ENCODE measurements around the gene SLC24A3.

The SLC24A3 gene

DNA sequence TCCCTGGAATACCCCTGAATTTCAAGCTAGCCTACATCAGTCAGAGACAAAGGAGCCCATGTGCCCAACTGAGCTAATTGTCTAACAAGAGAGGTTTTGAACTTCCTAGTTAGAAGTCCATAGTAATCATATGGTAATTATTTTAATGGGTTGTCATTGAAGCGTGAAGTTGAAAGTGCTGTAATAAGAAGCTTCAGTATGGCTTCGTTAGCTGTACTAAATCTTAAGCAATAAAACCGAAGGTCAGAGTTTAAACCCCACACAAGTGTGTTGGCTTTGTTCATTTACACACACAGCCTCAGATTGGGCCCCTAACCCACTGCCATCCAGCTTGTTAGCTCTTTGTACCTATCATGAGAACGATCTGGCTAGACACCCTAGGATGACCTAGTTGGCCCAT lies 350.0 kb downstream of the SLC24A3 start:
- DNase-seq = no peak

DNA sequence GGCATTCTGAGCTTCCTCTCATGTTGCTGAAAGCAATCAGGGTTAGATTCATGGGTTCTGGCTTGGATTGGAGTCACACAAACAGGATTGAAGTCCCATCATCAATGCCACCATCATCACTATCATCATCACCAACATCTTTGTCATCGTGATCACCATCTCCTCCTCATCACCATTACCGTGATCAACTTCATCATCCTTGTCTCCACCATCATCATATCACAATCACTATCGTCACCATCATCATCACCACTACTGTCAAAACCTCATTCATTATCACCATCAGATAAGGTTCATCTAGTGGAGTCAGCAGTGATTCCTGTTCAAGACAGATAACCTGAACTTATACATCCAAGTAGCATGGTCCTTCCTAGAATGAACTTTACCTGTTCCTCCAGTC lies 351.8 kb downstream of the SLC24A3 start:
- DNase-seq = no peak

DNA sequence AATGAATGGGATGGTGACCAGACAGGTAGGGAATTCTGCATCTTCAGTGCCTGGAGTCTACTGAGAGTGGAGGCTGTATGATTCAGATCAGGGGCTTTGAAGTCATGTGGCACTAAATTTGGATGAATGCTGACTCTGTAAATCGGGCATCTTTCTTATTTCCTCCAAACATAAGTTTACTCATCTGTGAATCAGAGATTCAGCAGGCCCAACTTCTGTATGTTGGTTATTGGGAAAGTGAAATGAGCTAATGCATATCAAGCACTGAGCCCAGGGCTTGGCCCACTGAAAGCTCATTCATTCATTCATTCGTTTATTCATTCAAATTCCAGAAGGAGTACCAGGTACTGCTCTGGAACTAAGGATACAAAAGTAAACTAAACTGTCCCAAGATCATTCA lies 353.3 kb downstream of the SLC24A3 start:
- no peak for DNase-seq

DNA sequence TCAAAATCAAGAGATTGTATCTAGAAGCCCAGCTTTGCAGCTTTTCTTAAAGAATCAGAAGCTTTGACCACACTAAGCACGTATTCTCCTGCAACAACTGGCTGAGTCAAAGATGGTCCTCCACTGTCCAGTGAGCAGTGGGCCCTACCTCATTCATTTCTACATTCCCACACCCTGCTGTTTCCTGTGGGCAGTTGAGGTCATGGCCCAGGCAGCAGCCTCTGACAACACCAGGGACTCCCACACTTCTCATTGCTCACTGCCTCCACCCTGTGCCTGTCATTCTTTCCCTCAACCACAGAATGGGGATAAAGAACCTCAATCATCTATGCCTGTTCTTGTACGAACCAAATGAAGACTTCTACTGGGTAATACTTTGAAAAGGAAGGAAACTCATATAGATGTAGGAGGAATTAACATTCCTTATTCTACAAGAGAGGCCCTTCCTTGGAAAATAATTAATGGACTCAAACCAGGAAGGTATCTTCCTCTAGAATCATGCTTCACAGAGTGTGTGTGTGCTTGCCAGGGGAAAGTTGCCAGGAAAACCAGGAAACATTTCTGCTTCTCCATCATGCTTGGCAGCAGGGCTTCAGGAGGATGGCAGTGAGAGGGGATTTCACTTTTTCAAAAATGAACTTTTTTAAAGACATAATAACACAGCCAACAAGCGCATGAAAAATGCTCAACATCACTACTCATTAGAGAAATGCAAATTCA lies 353.9 kb downstream of the SLC24A3 start:
- no peak for DNase-seq

DNA sequence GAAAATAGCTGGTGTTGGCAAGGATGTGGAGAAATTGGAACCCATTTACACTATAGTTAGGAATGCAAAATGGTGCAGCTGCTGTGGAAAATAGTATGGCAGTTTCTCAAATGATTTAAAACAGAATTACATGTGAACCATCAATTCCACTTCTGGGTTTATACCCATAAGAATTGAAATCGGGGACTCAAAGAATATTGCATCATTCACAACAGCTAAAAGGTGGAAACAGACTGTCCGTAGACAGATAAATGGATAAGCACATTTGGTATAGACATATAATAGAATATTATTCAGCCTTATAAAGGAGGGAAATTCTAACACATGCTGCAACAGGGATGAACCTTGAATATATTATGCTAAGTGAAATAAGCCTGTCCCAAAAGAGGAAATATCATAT lies 355.7 kb downstream of the SLC24A3 start:
- no peak for DNase-seq

DNA sequence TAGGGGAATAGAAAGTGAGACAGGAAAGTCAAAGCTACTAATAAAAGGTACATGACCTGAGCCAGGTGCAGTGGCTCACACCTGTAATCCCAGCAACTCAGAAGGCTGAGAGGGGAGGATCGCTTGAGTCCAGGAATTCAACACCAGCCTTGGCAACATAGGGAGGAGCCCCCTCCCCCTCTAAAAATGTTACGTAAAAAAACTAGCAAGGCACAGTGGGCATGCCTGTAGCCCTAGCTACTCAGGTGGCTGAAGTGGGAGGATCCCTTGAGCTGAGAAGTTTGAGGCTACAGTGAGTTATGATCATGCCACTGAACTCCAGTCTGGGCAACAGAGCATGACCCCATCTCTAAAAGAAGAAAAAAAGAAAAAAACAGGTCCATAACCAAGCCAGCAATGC lies 359.6 kb downstream of the SLC24A3 start:
- DNase-seq = no peak

DNA sequence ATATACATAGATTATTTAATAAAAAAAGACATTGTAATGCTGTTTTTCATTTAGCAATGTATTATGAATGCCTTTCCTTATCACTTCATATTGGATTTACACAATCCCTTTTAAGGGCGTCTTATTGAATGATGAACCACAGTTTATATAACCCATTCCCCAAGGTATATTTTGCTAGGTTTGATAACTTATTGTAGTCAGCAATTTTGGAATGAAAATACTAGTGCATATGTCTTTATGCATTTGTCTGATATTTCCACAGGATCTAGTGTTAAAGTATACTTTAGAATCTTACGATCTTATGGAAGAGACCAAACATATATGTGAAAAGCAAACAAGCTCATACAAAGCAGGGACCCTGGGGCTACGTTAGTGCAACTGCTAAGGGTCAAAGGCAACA lies 365.2 kb downstream of the SLC24A3 start:
- DNase-seq = no peak

DNA sequence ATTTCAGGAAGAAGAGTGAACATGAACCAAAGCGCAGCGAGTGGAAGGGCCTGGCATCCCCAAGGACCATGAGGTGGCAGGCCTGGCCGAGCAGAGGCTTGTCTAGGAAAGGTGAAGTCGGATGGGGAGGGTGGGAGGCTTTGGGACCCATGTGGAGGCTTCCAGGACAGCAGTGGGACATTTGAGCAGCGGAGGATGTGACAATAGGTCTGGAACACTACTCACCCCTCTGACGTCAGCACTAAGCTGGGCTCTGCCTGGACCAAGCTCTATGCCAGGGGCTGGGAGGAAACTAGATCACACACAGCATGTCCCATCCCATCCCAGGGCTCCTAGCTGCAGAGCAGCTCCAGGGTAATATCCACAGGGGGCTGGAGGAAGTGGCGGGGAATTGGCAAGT lies 370.3 kb downstream of the SLC24A3 start:
- no peak for DNase-seq

DNA sequence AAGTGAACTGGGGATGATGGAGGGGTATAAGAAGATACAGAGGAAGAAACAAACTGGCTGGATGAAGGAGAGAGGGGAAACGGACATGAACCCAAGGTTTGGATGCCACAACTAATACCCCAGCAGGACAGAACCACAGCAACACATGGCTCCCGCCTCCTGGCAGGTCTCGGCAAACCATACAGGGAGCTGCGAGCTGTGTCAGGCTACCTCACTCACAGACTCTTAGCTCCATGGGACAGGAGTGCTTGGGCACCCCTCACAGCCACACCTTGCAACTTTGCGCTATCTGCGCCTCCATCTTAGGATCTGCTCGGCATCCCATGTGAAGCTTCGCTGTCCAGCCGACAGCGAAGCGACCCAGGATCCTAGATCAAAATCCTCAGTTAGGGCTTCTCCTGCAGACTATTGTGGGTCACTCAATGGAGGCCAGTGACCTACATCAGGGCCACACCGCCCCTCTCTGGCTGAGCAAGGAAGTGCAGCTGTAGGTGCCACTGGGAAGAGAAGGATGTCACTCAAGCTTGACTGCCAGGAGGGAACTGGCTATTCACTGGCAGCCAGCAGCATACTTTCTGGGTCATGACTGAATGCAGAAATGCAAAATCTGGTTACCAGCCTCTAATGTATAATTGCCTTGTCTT lies 371.2 kb downstream of the SLC24A3 start:
- DNase-seq = no peak

DNA sequence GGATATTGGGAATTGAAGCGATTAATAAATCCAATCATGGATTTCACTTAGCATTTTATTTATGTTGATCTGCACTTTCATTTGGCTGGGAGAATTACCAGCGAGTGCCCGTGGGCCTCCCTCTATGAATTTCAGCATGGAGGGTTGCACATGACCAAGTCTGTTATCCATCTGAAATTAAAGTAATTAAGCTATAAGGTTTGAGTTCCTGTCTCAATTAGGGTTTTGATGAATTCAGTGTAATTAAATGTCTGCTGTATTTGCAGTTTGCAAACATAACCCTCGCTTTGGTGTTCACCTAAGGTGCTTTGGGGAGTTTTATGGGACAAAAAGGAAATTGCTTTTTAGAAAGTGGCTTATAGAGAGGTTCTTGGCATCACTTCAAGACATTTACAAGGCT lies 375.8 kb downstream of the SLC24A3 start:
- no peak for DNase-seq

DNA sequence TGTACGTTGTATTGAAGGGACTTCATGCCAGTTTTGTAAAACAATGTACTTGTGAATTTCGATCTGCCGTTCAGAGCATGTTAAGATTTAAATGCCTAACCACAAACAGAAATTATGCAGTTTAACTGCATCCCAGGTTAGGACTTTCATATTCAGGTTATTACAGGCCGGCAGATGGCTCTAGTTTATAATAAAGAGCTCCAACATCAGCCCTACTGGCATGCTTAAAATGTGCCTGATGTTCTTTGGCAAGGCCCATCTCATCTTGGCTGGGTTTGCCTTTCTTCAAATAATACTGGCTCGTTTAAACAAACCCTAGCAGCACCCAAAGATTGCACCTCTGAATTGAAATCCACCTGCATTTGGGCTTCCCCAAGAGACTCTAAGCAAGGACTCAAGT lies 376.3 kb downstream of the SLC24A3 start:
- DNase-seq = no peak

DNA sequence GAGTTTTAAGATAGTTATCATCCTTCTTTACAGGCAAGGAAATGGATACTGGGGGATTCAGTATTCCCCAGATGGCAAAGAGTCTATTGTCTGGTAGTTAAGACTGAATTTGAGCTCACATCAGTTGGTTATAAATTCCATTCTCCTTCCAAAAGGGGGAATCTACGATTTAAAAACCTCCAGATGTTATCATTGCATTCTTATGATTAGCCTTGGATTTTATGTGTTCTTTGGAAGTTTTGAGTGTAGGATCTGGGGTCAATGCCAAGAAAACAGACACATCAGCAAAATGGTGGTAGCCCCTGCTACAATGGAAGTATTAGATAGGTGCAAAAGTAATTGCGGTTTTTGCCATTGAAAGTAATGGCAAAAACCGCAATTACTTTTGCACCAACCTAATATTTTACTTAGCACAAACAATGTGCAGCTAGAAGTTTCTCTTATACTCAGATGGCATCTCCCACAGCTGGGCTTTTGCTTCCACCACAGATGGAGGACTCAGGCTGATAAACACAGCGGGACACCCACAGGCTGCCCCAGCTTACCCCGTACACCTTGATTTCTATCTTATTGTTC lies 377.4 kb downstream of the SLC24A3 start:
- no peak for DNase-seq

DNA sequence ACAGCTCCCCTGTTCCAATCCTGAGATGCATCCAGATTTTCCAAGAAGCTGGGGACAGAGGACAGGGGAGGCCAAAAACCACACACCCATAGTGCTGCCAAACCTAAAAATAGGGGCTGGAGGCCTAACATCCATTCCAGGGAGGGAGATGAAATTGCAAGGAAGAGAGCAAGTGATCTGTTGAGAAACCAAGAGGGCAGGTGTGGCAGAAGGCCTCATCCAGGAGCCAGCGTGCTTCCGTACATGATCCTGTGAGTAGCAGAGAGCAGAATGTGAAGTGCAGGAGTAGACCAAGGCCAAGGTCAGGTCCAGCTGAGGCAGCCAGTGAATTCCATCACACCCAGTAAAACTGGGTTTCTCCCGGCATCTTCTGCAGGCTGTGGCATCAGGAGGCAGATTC lies 377.9 kb downstream of the SLC24A3 start:
- no peak for DNase-seq

DNA sequence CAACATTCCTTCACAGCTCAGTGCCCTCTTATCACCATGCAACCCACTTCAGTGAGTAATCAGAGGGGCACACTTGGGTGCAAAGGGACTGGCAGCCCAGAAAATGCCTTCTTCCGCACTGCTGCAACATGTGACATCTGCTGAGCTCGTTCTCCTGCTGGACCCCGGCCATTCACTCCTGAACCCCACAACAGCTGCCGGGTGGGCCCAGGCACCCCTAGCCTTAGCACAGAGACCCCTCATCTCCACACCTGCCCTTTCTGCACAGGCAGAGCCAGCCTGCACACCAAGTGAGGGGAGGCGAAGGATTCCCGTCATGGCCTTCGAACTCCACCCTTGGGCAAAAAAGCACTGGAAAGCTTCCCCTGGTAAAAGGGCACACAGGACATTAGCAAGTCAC lies 381.3 kb downstream of the SLC24A3 start:
- no peak for DNase-seq

DNA sequence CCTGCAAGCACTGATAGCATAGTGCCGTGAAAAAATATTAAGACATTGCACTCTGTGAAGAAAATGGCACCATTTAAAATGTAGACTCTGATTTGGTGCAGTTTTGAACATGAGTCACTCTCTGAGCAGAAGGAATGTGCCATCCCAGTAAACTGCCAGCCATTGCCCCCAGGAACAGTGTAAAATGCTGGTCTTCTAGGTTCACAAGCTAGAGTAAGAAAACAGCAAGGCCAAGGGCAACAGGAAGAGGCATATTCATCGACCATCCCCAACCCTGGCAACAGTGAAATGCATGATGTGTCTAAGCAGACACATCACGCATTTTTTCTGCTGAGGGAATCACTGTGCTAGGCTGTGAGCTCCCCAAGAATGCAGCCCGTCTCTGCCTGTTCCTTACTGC lies 382.5 kb downstream of the SLC24A3 start:
- DNase-seq = no peak

DNA sequence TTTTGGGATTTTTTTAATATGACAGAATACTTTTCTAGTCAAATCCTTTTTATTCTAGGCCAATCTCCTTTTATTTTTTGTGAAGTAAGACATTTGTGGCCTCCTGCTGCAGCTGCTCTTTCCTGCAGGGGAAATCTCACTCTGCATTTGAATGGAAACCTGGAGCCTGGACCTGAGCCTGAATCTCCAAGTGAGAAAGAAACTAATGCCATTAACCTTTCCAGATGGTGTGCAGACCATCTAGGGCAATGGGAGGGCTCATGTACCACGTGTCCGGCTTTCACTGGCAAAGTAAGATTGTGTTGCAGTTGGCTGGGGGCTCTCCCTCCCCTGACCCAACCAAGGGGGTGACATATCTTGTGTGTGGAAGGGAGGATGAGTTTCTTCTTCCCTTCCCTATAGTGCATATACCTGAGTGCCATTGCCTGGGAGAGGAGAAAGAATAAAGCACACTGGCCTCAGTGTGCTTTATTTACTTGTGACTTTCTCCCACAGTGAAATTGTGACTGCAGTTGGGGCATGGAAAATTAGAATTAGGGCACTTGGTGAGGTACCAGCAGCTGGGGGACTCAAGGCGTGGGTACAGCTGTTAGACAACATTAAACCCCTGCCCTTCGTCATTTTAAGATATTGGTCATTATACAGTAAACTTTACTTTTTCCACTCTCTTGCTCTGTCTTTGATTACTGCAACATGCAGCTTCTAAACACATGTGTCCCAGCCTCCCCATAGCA lies 385.8 kb downstream of the SLC24A3 start:
- no peak for DNase-seq

DNA sequence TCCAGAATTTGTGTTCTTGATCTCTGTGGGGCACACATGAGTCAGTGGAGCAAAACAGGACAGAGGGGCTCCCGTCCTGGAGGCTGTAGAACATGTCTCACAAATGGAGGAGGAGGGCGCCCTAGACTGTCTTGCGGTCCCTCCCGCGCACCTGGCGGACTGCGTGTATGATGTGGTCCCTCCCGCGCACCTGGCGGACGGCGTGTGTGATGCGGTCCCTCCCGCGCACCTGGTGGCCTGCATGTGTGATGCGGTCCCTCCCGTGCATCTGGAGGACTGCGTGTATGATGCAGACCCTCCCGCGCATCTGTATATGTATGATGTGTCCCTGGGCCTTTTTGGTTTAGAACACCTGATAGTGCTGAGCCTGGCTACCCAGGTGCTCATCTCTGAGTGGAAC lies 386.8 kb downstream of the SLC24A3 start:
- no peak for DNase-seq

DNA sequence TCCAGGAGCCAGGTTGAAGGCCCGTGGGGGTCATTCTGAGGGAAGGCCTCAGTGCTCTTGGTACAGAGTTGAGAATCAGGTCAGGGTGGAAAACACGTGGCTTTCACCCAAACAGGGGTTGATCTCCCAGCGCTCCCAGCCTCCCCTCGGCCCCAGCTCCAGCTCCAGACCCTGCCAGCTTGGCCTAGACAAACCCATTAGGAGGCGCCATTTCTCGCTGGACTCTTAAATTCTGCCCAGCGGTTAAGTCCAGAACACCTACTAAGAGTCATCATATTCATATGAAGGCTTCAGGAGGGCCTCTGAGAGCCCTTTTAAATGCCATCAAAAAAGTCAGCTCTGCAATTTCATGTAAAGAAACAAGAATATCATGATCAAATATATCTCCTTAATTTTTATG lies 387.6 kb downstream of the SLC24A3 start:
- DNase-seq = no peak

DNA sequence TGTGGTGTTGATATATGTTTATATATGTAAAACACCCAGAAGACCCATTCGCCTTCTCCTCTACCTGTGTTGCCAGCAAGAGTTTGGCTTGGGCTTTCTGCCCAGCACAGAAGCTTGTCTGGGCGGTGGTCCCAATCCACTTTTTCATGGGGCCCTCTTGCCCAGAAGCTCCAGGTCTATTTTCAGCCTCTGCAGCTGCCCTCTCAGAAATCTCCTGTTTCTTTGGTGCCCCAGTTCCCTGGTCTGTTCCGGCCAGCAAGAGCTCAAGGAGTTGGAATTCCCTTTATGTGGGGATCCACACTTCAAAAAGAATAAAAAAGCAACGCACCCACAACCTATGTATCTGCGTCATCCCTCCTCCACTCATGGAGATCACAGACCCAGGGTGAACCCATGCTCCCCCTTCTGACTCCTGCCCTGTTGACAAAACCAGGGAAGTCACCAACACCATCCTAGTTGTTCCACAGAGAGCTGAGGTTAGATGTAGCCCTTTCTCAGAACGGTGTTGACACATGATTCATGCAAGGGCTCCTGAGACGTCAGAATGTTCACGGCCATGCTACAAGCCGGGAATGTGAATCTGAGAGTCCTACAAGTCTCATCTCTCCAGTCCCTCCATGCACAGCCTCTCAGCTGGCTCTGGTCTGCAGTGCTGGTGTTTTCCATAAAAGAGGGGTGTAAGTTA lies 388.8 kb downstream of the SLC24A3 start:
- no peak for DNase-seq

DNA sequence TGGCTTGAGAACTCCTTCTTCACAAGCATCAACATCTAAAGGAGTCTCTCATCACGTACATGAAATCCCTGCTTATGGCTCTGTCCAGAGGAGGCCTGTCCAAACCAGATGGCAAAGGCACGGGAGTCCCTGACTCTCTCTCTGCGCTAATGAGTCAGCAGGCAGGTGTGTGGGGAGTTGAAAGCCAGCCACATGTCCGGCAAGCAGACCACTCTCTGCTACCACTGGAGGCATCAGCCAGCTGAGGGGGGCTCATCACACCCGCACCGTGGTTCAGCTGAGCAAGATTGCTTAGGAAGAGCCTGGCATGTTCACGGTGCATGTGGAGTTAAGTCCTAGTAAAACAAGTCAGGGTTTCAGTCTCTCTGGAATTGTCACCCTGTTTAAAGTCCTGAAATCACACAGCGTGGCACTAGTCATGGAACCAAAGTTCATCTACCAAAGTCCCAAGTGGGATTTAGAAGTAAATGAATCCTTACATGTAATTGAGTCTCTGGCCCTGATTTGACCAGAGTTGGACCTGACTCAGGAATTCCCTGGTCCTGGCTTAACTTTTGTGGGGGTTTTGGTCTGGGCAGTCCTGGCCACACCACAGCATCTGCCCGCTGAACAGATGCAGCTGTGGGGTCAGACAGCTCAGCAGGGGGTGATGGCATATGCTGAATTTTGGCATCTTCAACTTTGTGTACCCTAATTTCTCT lies 390.4 kb downstream of the SLC24A3 start:
- DNase-seq = no peak

DNA sequence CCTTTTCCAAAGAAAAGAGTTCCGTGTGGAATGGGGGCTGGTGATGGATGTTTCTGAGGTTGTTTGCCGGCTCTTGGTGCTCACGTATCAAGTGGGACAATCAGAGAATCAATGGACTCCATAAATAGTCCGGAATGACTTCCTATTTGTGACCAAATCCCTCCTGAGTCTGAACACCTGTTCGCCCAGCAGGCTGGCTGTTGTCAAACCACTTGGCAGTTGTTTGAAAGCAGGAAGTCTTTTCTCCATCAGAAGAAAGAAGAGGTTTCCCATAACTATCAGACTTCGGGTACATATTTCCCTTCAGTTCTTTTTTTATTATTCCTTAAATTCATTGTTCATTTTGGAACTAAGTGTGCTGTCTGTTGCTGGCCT lies 390.9 kb downstream of the SLC24A3 start:
- DNase-seq = no peak

DNA sequence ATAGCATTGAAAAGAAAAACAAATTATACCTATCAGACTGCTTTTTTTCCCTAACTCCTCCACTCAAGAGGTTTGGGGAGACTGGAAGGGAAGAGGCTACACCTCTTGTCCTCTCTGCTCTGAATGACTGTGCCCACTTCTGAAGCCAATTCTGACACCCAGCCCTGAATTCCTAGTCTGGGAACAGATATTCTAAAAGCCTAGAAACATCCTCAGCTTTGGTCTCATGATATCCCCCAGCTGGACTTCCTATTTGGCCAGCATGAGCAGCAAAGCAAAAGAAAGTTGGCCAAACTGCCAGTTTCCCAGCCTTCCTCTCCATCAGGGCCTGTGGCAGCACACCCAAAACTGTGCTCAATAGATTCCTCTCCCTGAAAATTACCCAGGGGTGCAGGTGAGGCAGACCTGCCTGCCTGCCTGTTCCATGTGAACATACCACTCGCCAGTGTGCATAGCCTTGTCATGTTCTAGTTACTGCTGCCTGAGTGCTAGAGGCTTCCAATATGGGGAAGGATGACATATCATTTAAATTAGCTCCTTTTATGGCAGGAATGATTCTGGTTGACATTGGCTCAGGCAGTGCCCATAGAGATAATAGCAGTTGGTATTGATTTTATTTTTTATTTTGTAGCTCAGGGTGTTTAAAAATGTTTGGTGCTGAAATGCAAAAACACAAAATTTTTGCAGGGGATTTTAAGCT lies 393.5 kb downstream of the SLC24A3 start:
- no peak for DNase-seq

All from activated naive CD4-positive, alpha-beta T cell treated with Interleukin-2 at 50 U/mL for 16 hours (primary cell).